LNCAP (cell line): ENCODE data around the gene NAT9.

Experiments used
- TF ChIP-seq, protein P1 (sequence below): fragments of 450-650 bp; IDR thresholded peaks from 2 replicates; pipeline ENCODE4 v1.5.1; 2017; ENCODE audit warnings: mild to moderate bottlenecking

The NAT9 gene

DNA sequence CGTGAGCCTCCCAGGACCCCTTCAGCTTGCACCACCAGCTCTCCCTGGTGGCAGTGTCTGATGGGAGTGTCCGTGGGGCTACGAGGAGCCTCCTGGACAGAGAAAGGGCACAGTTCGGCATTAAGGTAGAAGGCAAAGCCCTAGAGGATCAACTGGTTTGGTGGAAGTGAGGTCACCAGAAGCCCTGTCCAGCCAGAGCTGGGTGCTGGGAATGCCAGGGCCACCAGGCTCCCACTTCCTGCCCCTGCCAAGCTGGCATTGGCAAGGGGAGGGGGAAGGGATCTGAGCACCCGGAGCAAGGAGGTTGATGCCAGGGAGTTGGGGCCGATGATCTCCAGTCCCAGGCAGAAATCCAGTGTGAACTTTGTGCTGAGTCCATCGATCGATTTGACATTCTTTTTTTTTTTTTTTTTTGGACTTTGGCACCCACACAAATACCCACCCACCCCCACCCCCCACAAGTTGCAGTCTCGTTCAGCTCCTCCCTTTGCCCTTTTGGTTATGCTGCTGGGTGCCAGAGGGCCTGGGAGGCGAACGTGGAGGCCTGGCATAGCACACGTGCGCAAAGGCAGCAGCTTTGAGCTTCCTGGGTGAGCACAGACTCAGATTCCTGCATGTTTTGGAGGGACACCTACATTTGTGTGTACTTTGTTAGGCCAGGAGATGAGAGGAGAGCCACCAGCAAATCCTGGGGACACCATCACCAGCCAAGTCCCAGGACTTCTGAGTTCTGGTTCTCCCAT, 25.6 kb downstream of the NAT9 start:
- TF ChIP-seq, protein P1, sequence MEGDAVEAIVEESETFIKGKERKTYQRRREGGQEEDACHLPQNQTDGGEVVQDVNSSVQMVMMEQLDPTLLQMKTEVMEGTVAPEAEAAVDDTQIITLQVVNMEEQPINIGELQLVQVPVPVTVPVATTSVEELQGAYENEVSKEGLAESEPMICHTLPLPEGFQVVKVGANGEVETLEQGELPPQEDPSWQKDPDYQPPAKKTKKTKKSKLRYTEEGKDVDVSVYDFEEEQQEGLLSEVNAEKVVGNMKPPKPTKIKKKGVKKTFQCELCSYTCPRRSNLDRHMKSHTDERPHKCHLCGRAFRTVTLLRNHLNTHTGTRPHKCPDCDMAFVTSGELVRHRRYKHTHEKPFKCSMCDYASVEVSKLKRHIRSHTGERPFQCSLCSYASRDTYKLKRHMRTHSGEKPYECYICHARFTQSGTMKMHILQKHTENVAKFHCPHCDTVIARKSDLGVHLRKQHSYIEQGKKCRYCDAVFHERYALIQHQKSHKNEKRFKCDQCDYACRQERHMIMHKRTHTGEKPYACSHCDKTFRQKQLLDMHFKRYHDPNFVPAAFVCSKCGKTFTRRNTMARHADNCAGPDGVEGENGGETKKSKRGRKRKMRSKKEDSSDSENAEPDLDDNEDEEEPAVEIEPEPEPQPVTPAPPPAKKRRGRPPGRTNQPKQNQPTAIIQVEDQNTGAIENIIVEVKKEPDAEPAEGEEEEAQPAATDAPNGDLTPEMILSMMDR = no peak

DNA sequence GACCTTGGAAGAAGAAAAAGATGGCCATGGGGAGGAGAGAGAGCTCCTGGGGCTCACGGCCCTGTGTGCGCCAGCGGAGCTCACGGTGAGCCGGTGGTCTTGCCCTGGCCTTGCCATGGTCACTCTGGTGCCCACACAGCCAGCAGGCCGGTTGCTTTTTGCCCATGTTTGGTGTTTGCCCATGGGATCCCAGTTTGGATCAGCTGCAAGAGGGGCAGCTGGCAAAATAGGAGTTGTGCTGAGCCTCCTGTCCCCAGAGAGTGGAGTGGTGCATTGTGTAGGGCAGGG, 26.2 kb downstream of the NAT9 start:
- TF ChIP-seq, protein P1 = no peak

DNA sequence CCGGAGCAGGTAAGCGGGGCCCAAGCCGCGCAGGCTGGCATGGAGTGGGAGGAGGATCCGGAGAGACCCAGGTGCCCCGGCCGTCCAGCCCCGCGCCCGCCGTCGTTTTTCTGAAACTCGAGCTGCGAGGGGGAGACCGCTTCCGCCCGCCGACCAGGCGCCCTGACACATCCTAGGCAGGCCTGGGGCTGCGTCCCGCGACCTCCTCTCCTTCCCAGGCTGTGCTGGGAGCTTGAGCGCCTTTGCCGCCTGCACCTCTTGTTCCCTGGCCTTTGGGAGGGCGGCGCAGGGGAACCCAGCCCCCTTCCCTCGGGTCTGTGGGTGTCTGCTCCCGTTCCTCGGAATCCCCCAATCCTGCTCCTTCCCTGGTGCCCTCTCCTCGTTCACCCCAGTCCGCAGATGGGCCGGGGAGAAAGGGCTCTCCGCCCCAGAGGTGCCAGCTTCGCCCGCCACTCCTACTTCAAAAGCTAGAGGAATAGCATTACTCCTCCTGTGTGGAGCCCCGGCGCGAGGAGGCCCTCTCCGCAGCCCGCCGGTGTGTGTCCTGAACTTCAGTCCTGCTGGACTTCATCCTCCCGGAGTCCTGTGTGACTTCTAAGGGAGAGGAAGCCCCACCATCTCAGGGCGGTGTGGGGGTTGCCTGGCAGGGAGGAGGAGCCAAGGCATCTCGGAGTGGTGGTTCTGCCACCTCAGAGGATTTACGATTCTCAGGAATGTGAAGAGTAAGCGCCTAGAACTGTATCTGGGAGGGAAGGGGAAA, 26.7 kb downstream of the NAT9 start:
- TF ChIP-seq, protein P1 = no peak

DNA sequence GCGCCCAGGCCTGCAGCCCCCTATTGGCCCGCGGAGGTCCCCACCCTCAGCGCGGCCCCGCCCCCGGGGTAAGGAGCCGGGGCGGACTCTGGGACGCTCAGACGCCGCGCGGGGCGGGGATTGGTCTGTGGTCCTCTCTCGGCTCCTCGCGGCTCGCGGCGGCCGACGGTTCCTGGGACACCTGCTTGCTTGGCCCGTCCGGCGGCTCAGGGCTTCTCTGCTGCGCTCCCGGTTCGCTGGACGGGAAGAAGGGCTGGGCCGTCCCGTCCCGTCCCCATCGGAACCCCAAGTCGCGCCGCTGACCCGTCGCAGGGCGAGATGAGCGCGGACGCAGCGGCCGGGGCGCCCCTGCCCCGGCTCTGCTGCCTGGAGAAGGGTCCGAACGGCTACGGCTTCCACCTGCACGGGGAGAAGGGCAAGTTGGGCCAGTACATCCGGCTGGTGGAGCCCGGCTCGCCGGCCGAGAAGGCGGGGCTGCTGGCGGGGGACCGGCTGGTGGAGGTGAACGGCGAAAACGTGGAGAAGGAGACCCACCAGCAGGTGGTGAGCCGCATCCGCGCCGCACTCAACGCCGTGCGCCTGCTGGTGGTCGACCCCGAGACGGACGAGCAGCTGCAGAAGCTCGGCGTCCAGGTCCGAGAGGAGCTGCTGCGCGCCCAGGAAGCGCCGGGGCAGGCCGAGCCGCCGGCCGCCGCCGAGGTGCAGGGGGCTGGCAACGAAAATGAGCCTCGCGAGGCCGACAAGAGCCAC, 27.4 kb downstream of the NAT9 start, which contains the start of gene NHERF1:
Gene NHERF1, plus strand, starts transcription at position 100 of the 750 bp plus-strand sequence. Its CDS starts 219 bp downstream, at position 319.
- TF ChIP-seq, protein P1 = peak; percentile 30; the same call in 1 of the 2 replicates

DNA sequence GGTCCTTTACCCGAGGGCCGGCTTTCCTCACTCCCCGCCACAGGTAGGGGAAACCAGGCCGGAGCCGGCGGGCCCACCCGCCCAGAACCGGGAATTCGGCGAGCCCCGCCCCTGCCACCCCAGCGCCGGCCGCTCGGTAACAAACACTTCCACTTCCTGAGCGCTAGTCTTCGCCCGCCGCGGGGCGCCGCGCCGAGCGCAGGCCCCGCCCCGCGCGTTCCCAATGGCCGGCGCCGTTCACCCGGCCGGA, 27.9 kb downstream of the NAT9 start:
- TF ChIP-seq, protein P1 = no peak

DNA sequence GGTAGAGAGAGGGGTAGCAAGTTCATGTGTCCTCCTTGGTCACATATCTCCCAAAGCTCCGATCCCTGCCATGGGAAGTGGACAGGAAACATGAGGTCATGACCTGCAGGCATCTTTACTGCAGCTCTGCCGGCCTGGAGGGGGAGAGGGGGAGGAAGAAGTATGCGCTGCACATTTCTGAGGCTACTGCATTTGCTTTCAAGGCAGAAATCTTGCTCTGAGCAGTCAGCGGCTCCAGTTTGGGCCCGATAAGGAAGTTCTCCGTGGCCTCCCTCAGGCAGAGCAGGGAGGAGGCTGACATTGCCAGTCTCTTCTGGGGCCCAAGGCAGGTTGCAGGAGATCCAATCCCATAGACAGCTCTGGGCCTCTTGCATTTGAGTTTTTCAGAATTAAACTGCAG, 29.2 kb downstream of the NAT9 start:
- TF ChIP-seq, protein P1 = no peak

DNA sequence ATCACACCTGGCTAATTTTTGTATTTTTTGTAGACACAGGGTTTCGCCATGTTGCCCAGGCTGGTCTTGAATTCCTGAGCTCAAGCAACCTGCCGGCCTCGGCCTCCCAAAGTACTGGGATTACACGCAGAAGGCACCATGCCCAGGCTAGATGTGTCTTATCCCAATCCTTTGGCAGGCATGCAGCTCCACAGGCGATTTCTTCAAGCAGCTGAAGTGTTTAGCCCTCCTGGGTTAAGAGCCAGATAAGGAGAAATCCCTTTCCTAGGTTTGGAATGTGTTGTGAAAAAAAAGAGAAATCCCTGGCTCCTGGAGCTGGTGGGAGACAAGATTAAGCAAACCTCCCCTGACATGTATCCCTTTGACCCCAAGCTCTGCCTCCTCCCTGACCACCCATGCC, 29.8 kb downstream of the NAT9 start:
- TF ChIP-seq, protein P1 = no peak
